GM13976 (cell line): ENCODE results near the gene PGM1.

Experiments used
- DNase-seq: peaks from one replicate; pipeline ENCODE4 v3.0.0; 2012; ENCODE audit warnings: low spot score
- in situ Hi-C: fragments of 300-500 bp; cut with MboI; formaldehyde crosslinking; loops from one replicate; pipeline ENCODE4 v1.12.0; 2022; ENCODE audit warnings: low sequenced_read_pairs, mixed read lengths, inconsistent platforms; ENCODE audit not compliant: unreplicated experiment
- TF ChIP-seq, protein P1 (sequence below): IDR thresholded peaks from 2 replicates; pipeline ENCODE4 v1.5.1; 2012; ENCODE audit warnings: borderline replicate concordance, mild to moderate bottlenecking; ENCODE audit not compliant: insufficient read depth; ENCODE audit errors: extremely low read depth, missing control alignments, control extremely low read depth

PGM1 gene

GRCh38 chr1:63663301-63663700 lies 70.1 kb downstream of the PGM1 start:
- DNase-seq: no peak
- TF ChIP-seq, protein P1, sequence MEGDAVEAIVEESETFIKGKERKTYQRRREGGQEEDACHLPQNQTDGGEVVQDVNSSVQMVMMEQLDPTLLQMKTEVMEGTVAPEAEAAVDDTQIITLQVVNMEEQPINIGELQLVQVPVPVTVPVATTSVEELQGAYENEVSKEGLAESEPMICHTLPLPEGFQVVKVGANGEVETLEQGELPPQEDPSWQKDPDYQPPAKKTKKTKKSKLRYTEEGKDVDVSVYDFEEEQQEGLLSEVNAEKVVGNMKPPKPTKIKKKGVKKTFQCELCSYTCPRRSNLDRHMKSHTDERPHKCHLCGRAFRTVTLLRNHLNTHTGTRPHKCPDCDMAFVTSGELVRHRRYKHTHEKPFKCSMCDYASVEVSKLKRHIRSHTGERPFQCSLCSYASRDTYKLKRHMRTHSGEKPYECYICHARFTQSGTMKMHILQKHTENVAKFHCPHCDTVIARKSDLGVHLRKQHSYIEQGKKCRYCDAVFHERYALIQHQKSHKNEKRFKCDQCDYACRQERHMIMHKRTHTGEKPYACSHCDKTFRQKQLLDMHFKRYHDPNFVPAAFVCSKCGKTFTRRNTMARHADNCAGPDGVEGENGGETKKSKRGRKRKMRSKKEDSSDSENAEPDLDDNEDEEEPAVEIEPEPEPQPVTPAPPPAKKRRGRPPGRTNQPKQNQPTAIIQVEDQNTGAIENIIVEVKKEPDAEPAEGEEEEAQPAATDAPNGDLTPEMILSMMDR: no peak
- in situ Hi-C loops: no loop called here

DNA sequence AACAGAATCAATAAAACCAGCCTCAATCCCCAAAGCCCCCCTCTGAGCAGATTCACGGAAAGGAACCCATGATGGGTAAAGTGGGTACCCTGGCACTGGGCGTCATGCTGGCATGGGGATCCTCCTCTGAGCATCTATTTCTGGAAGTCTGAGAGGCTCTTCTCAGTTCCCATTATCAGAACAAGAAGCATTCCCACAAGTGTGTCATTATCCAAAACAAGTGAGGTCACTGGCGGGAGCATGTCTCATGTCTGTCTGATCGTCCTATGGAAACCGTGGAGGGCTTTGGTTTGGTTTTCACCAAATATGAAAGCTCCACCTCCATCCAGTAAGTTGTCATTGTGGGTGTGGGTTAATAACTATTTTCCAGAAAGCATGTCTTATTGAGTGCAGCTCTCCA lies 70.7 kb downstream of the PGM1 start:
- DNase-seq: no peak
- TF ChIP-seq, protein P1: no peak
- in situ Hi-C loops: no loop called here

GRCh38 chr1:63664742-63665141 lies 71.5 kb downstream of the PGM1 start:
- TF ChIP-seq, protein P1: no peak
- no peak for DNase-seq
- in situ Hi-C loops: no loop called here

DNA sequence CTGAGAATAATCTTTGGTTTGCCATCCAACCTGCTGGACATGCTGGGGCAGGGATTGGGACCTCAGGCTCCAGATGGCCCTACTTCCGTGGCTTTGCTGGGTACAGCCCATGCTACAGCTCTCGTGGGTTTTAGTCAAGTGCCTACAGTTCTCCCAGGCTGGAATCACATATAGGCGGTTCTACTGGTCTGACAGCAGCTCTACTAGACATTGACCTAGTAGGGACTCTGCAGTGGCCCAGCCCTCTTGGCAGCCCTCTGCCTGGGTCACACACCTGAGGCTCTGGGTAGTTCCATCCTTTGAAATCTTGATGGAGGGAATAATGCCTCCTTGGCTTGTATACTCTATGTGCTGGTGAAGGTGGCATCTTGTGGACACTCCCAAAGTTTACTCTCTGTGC lies 72.2 kb downstream of the PGM1 start:
- in situ Hi-C loops: no loop called here
- DNase-seq: no peak
- TF ChIP-seq, protein P1: no peak

GRCh38 chr1:63665824-63666223 lies 72.6 kb downstream of the PGM1 start:
- in situ Hi-C loops: no loop called here
- TF ChIP-seq, protein P1: no peak

GRCh38 chr1:63668298-63668697 lies 75.1 kb downstream of the PGM1 start:
- in situ Hi-C loops: no loop called here
- no peak for DNase-seq
- TF ChIP-seq, protein P1: no peak

More at GRCh38 chr1:63665824-63666223, 72.6 kb downstream of the PGM1 start:
- no peak for DNase-seq
